ENCODE data around the gene LRRTM2.
A peak's percentile ranks its signal among the peaks of the same experiment; 100 is the strongest.

Gene LRRTM2

GRCh38 chr5:138869038-138869437 lies 6.1 kb downstream of the LRRTM2 start:
- H3K4me3 ChIP-seq = no peak overlapping the region
- no peaks in the 10 kb centered on the region for H3K36me3 ChIP-seq (ENCODE audit: insufficient read depth, low read length)
- H3K9ac ChIP-seq (ENCODE audit: insufficient read length) = no peak overlapping the region
- no peaks in the 10 kb centered on the region for H3K9me3 ChIP-seq (ENCODE audit: low read depth, low read length)
- no peak overlapping the region for H3K27ac ChIP-seq
- DNase-seq (ENCODE audit: low read depth, low spot score) = no peak
- no peak for TF ChIP-seq POLR2AphosphoS5 (IDR thresholded peaks at IDR 0.05; ENCODE audit: borderline replicate concordance, low read depth, low read length)
- TF ChIP-seq EZH2 (IDR thresholded peaks at IDR 0.05) = no peak
- no peak for TF ChIP-seq FOXP2 (optimal IDR thresholded peaks at IDR 0.05; ENCODE audit: control extremely low read depth, extremely low read length, insufficient read depth)

DNA sequence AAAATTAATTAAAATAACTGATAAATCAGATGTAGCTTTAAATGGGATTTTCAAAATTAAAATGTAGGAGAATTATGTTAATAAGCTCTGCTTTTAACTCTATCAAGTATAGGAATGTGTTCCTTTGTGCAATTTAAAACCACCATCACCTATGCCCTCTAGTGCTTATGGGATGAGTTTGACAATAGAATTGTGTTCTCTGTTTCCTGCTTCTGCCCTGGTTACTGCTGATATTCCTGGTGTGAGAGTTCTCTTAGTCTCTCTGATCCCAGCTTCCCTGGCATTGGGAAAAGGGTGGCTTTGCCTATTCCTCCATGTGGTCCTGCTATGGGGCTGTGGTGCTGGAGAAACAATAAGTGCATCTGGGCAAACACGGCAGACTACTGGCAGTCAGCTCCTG lies 8.1 kb downstream of the LRRTM2 start:
- peaks cover 4% of the 10 kb centered on the region; the same call in 1 of the 2 replicates for H3K9me3 ChIP-seq (ENCODE audit: low read depth, low read length)
- H3K36me3 ChIP-seq (ENCODE audit: insufficient read depth, low read length) = peaks cover 4% of the 10 kb centered on the region; the same call in 1 of the 2 replicates
- no peak for DNase-seq (ENCODE audit: low read depth, low spot score)
- H3K27ac ChIP-seq = no peak overlapping the region
- H3K4me3 ChIP-seq = no peak overlapping the region
- H3K9ac ChIP-seq (ENCODE audit: insufficient read length) = no peak overlapping the region
- TF ChIP-seq POLR2AphosphoS5 (IDR thresholded peaks at IDR 0.05; ENCODE audit: borderline replicate concordance, low read depth, low read length) (no peak), EZH2 (IDR thresholded peaks at IDR 0.05) (no peak), FOXP2 (optimal IDR thresholded peaks at IDR 0.05; ENCODE audit: control extremely low read depth, extremely low read length, insufficient read depth) (no peak)

- Histone ChIP-seq H3K36me3 (ENCODE audit: insufficient read depth, low read length) (no peaks in the 10 kb centered on the region), H3K27ac (no peak overlapping the region), H3K9me3 (ENCODE audit: low read depth, low read length) (no peaks in the 10 kb centered on the region), H3K4me3 (no peak overlapping the region), H3K9ac (ENCODE audit: insufficient read length) (no peak overlapping the region)
- DNase-seq (ENCODE audit: low read depth, low spot score) = no peak
- no peak for TF ChIP-seq EZH2 (IDR thresholded peaks at IDR 0.05)
- no peak for TF ChIP-seq FOXP2 (optimal IDR thresholded peaks at IDR 0.05; ENCODE audit: control extremely low read depth, extremely low read length, insufficient read depth)
- TF ChIP-seq POLR2AphosphoS5 (IDR thresholded peaks at IDR 0.05; ENCODE audit: borderline replicate concordance, low read depth, low read length) = no peak
These were observed 22.0 kb downstream of the LRRTM2 start for GRCh38 chr5:138853132-138853531.

DNA sequence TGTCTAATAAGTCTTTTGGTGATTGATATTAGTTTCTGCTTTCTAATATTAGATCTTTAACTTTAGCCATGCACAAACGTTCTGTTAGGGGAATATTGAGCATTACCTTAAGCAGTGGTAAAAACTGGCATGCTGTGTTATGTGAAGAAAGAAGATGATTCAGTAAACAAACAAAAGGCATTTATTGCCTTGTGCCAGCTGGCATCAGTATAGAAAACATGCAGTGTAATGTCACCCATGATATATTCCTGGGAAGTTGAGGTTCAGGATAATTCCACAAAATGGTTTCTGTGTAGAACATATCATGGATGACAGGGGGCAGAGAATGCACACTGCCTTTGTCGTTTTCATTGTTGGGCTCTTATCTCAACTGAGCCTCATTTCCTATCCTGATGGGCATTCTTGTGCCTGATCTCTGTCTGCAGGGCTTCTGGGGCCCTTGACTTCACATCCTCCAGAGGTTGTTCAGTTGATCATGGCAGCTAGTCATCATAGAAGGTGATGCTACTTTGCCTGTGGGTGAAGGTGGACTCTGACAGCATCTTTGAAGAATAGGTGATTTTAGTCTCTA lies 24.2 kb downstream of the LRRTM2 start:
- DNase-seq (ENCODE audit: low read depth, low spot score) = no peak
- TF ChIP-seq POLR2AphosphoS5 (IDR thresholded peaks at IDR 0.05; ENCODE audit: borderline replicate concordance, low read depth, low read length) = no peak
- no peak for TF ChIP-seq FOXP2 (optimal IDR thresholded peaks at IDR 0.05; ENCODE audit: control extremely low read depth, extremely low read length, insufficient read depth)
- no peak for TF ChIP-seq EZH2 (IDR thresholded peaks at IDR 0.05)
- H3K36me3 ChIP-seq (ENCODE audit: insufficient read depth, low read length) = no peaks in the 10 kb centered on the region
- H3K9me3 ChIP-seq (ENCODE audit: low read depth, low read length) = no peaks in the 10 kb centered on the region
- no peak overlapping the region for H3K4me3 ChIP-seq
- no peak overlapping the region for H3K27ac ChIP-seq
- no peak overlapping the region for H3K9ac ChIP-seq (ENCODE audit: insufficient read length)

GRCh38 chr5:138849882-138850281 lies 25.3 kb downstream of the LRRTM2 start:
- Histone ChIP-seq H3K4me3 (no peak overlapping the region), H3K36me3 (ENCODE audit: insufficient read depth, low read length) (no peaks in the 10 kb centered on the region), H3K9me3 (ENCODE audit: low read depth, low read length) (no peaks in the 10 kb centered on the region), H3K27ac (no peak overlapping the region), H3K9ac (ENCODE audit: insufficient read length) (no peak overlapping the region)
- no peak for DNase-seq (ENCODE audit: low read depth, low spot score)
- no peak for TF ChIP-seq FOXP2 (optimal IDR thresholded peaks at IDR 0.05; ENCODE audit: control extremely low read depth, extremely low read length, insufficient read depth)
- no peak for TF ChIP-seq POLR2AphosphoS5 (IDR thresholded peaks at IDR 0.05; ENCODE audit: borderline replicate concordance, low read depth, low read length)
- TF ChIP-seq EZH2 (IDR thresholded peaks at IDR 0.05) = no peak

DNA sequence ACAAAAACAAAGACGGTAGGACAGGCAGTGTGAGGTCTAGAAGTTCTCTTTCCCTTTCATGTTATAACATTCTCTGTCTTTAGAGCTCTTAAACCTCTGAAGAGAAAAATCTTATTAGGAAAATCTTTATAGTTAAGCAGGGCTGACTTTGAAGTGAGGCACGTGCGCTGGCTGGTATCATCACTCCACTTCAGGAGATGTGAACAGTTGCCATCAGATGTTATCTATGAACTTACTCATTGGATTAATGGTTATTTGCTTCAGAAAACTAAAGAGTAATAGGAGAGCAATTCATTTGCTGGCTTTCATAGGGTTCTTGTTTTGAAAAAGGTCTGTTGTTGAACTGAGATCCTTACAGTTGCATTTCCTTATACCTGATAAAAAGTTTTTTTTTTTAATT lies 25.7 kb downstream of the LRRTM2 start:
- no peaks in the 10 kb centered on the region for H3K9me3 ChIP-seq (ENCODE audit: low read depth, low read length)
- no peak for TF ChIP-seq FOXP2 (optimal IDR thresholded peaks at IDR 0.05; ENCODE audit: control extremely low read depth, extremely low read length, insufficient read depth)
- no peak for TF ChIP-seq POLR2AphosphoS5 (IDR thresholded peaks at IDR 0.05; ENCODE audit: borderline replicate concordance, low read depth, low read length)
- TF ChIP-seq EZH2 (IDR thresholded peaks at IDR 0.05) = no peak
- H3K9ac ChIP-seq (ENCODE audit: insufficient read length) = no peak overlapping the region
- H3K4me3 ChIP-seq = no peak overlapping the region
- no peaks in the 10 kb centered on the region for H3K36me3 ChIP-seq (ENCODE audit: insufficient read depth, low read length)
- no peak overlapping the region for H3K27ac ChIP-seq
- DNase-seq (ENCODE audit: low read depth, low spot score) = no peak

DNA sequence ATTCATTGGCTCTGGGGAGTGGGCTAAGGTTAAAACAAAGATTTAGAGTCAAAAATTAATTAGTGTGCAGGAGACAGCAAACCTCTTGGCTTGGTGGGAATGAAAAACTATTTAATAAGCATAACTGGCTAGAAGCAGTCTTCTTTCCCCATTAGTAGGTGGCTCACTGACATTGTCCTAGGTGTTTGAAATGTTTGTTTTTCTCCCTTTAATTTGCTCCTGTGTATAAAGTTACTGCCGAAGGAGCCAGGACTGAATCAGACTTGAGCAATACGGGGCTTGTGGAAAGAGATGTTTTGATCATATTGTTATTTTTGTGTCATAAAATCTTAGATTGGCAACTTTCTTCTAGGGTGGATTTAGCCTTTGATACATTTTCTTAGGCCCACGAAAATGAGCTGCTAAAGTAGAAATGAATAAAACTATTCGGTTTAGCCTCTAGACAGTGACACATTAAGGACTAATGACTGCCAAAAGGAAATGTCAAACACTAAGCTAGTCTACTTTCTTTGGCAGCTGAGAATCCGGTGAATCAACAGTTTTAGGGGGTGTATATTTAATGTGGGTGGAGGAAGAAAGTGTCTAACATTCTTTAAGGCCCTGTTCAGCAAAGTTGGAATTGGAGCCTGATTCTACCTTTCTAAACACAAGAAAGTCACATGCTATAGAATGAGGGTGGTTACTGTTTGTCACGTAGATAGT lies 30.2 kb downstream of the LRRTM2 start:
- Histone ChIP-seq H3K4me3 (no peak overlapping the region), H3K9me3 (ENCODE audit: low read depth, low read length) (no peaks in the 10 kb centered on the region), H3K27ac (peak overlapping the region; percentile 15), H3K9ac (ENCODE audit: insufficient read length) (no peak overlapping the region), H3K36me3 (ENCODE audit: insufficient read depth, low read length) (peaks cover 21% of the 10 kb centered on the region)
- DNase-seq (ENCODE audit: low read depth, low spot score) = no peak
- no peak for TF ChIP-seq POLR2AphosphoS5 (IDR thresholded peaks at IDR 0.05; ENCODE audit: borderline replicate concordance, low read depth, low read length)
- TF ChIP-seq FOXP2 (optimal IDR thresholded peaks at IDR 0.05; ENCODE audit: control extremely low read depth, extremely low read length, insufficient read depth) = no peak
- no peak for TF ChIP-seq EZH2 (IDR thresholded peaks at IDR 0.05)

DNA sequence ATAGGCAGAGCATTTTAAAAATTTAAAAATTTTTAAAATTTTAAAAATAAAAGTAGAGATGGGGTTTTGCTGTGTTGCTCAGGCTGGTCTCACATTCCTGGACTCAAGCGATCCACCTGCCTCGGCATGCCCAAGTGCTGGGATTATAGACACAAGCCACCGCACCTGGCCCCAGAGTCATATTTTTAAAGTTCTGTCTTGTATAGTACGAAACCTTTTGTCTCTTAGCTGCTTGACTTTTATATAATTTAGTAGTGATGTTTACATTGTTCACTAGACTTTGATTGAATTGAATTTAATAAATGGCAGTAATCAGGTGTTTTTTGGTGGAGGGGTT lies 31.0 kb downstream of the LRRTM2 start:
- no peak overlapping the region for H3K9ac ChIP-seq (ENCODE audit: insufficient read length)
- peaks cover 21% of the 10 kb centered on the region for H3K36me3 ChIP-seq (ENCODE audit: insufficient read depth, low read length)
- H3K9me3 ChIP-seq (ENCODE audit: low read depth, low read length) = no peaks in the 10 kb centered on the region
- TF ChIP-seq FOXP2 (optimal IDR thresholded peaks at IDR 0.05; ENCODE audit: control extremely low read depth, extremely low read length, insufficient read depth) = no peak
- no peak for TF ChIP-seq EZH2 (IDR thresholded peaks at IDR 0.05)
- no peak for TF ChIP-seq POLR2AphosphoS5 (IDR thresholded peaks at IDR 0.05; ENCODE audit: borderline replicate concordance, low read depth, low read length)
- H3K4me3 ChIP-seq = no peak overlapping the region
- no peak overlapping the region for H3K27ac ChIP-seq
- no peak for DNase-seq (ENCODE audit: low read depth, low spot score)

All from SK-N-MC (cell line).